Activated T-helper 1 cell treated with Interleukin-2 at 50 U/mL for 16 hours (primary cell): ENCODE measurements around the gene PGAP3.

Experiments used
- DNase-seq: peaks from one replicate; pipeline ENCODE4 v3.0.0-alpha.2; 2020; ENCODE audit warnings: low read depth

The PGAP3 gene

GRCh38 chr17:39659279-39660010, 28.4 kb downstream of the PGAP3 start:
- no peak for DNase-seq

- DNase-seq, result no peak
Measured at GRCh38 chr17:39658760-39659159, 29.1 kb downstream of the PGAP3 start.

- no peak for DNase-seq
Measured at GRCh38 chr17:39658346-39658745, 29.5 kb downstream of the PGAP3 start.

GRCh38 chr17:39655105-39655504, 32.8 kb downstream of the PGAP3 start:
- DNase-seq, result no peak

GRCh38 chr17:39653662-39654331, 34.1 kb downstream of the PGAP3 start:
- DNase-seq, result peak; percentile 60

GRCh38 chr17:39653316-39653661, 34.6 kb downstream of the PGAP3 start:
- no peak for DNase-seq

GRCh38 chr17:39652587-39653315, 35.1 kb downstream of the PGAP3 start:
- DNase-seq, result no peak

GRCh38 chr17:39651923-39652586, 35.8 kb downstream of the PGAP3 start:
- no peak for DNase-seq

- DNase-seq, result no peak
Measured at GRCh38 chr17:39650121-39650579, 37.7 kb downstream of the PGAP3 start.

- DNase-seq, result no peak
Measured at GRCh38 chr17:39648616-39649366, 39.1 kb downstream of the PGAP3 start.

- DNase-seq, result no peak
Measured at GRCh38 chr17:39647256-39647655, 40.6 kb downstream of the PGAP3 start.

- DNase-seq, result no peak
Measured at GRCh38 chr17:39643271-39643670, 44.6 kb downstream of the PGAP3 start.

- no peak for DNase-seq
Measured at GRCh38 chr17:39642291-39643074, 45.4 kb downstream of the PGAP3 start.

GRCh38 chr17:39641883-39642282, 46.0 kb downstream of the PGAP3 start:
- DNase-seq, result no peak

GRCh38 chr17:39641097-39641496, 46.8 kb downstream of the PGAP3 start:
- no peak for DNase-seq

GRCh38 chr17:39640591-39641031, 47.2 kb downstream of the PGAP3 start:
- DNase-seq, result no peak

- no peak for DNase-seq
Measured at GRCh38 chr17:39639566-39640458, 48.0 kb downstream of the PGAP3 start.

GRCh38 chr17:39639043-39639442, 48.8 kb downstream of the PGAP3 start:
- DNase-seq, result no peak

- DNase-seq, result no peak
Measured at GRCh38 chr17:39638317-39638716, 49.5 kb downstream of the PGAP3 start.
